ENCODE results near the gene KLHL30. TPM values are rescaled to one million over a fixed set of nuclear protein-coding genes. Genes with fewer than 3 reads are reported as not detected.

Gene KLHL30
- total and polyA plus RNA-seq, 12 donors = 0.10 to 4.3 (median 0.16) TPM; not detected in 4

GRCh38 chr2:238151205-238151604 lies 12.7 kb downstream of the KLHL30 start:
- Histone ChIP-seq H3K4me3 (no peak overlapping the region), H3K36me3 (replicated peaks in 1 of 2) (no peaks in the 10 kb centered on the region), H3K27ac (no peak overlapping the region), H3K9me3 (replicated peaks in 1 of 3) (no peaks in the 10 kb centered on the region), H3K27me3 (no peaks in the 10 kb centered on the region), H3K4me1 (replicated peaks in 1 of 2) (no peaks in the 10 kb centered on the region)
- DNase-seq = no peak
- intact Hi-C loops (cut with DNase I) = no loop called here
- WGBS, 4 donors = 74 to 87% (median 85%) methylated on average over 6 to 13 of the region's 13 CpGs; no CpG with 5 or more reads in 1 of the 4 donors
- TF ChIP-seq POLR2A (IDR thresholded peaks at IDR 0.05) = no peak
- TF ChIP-seq, protein P1, sequence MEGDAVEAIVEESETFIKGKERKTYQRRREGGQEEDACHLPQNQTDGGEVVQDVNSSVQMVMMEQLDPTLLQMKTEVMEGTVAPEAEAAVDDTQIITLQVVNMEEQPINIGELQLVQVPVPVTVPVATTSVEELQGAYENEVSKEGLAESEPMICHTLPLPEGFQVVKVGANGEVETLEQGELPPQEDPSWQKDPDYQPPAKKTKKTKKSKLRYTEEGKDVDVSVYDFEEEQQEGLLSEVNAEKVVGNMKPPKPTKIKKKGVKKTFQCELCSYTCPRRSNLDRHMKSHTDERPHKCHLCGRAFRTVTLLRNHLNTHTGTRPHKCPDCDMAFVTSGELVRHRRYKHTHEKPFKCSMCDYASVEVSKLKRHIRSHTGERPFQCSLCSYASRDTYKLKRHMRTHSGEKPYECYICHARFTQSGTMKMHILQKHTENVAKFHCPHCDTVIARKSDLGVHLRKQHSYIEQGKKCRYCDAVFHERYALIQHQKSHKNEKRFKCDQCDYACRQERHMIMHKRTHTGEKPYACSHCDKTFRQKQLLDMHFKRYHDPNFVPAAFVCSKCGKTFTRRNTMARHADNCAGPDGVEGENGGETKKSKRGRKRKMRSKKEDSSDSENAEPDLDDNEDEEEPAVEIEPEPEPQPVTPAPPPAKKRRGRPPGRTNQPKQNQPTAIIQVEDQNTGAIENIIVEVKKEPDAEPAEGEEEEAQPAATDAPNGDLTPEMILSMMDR (IDR thresholded peaks at IDR 0.05) = no peak

DNA sequence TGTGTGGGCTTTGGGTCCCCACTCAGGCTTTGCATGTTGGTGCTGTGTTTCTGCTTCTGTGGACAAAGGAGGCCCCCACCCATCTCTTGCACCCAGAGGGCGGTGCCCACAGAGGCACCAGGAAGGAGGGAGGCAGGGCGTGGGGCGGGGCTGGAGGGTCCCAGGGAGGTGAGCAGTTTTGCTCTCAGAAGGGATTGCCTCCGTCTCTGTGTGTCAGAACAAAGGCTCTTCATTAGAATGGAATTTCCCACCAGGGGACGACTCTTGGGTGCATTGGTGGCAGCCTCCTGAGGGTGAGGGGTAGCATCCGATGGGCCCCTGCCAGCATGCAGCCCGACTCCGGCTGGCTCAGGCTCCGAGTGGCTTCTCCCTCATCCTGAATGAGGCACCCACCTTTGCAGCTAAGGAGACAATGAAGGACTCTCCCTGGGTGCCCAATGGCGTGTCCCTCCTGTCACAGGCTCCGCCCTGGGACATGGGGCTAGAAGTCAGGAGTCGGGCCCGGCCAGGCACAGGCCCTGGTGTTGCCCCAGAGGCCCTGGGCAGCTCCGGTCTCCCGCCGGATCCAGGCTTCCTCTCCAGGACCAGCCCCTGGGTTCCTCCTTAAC lies 13.3 kb downstream of the KLHL30 start:
- intact Hi-C loops (cut with DNase I) = no loop called here

GRCh38 chr2:238152771-238153688 lies 14.6 kb downstream of the KLHL30 start:
- no peak for DNase-seq
- H3K27me3 ChIP-seq = no peaks in the 10 kb centered on the region
- no peaks in the 10 kb centered on the region for H3K36me3 ChIP-seq (replicated peaks in 1 of 2)
- H3K4me3 ChIP-seq = no peak overlapping the region
- no peaks in the 10 kb centered on the region for H3K4me1 ChIP-seq (replicated peaks in 1 of 2)
- no peak overlapping the region for H3K27ac ChIP-seq
- WGBS, 4 donors = 72 to 84% (median 80%) methylated on average over 16 to 22 of the region's 22 CpGs
- TF ChIP-seq, protein P1 (IDR thresholded peaks at IDR 0.05) = no peak
- TF ChIP-seq POLR2A (IDR thresholded peaks at IDR 0.05) = no peak
- intact Hi-C loops (cut with DNase I) = no loop called here
- no peaks in the 10 kb centered on the region for H3K9me3 ChIP-seq (replicated peaks in 1 of 3)

More for the DNA sequence above, 13.3 kb downstream of the KLHL30 start:
- H3K4me1 ChIP-seq (replicated peaks in 1 of 2) = no peaks in the 10 kb centered on the region
- H3K36me3 ChIP-seq (replicated peaks in 1 of 2) = no peaks in the 10 kb centered on the region
- no peak overlapping the region for H3K27ac ChIP-seq
- H3K27me3 ChIP-seq = no peaks in the 10 kb centered on the region
- H3K4me3 ChIP-seq = no peak overlapping the region
- no peak for TF ChIP-seq POLR2A (IDR thresholded peaks at IDR 0.05)
- TF ChIP-seq, protein P1 (IDR thresholded peaks at IDR 0.05) = no peak
- WGBS, 4 donors = 83 to 93% (median 87%) methylated on average over 6 to 16 of the region's 16 CpGs
- H3K9me3 ChIP-seq (replicated peaks in 1 of 3) = no peaks in the 10 kb centered on the region
- DNase-seq = no peak

- no peaks in the 10 kb centered on the region for H3K27me3 ChIP-seq
- no peak for TF ChIP-seq POLR2A (IDR thresholded peaks at IDR 0.05)
- TF ChIP-seq, protein P1 (IDR thresholded peaks at IDR 0.05) = no peak
- WGBS, 4 donors = 90 to 92% (median 91%) methylated on average over 3 to 10 of the region's 10 CpGs
- H3K27ac ChIP-seq = no peak overlapping the region
- H3K36me3 ChIP-seq (replicated peaks in 1 of 2) = no peaks in the 10 kb centered on the region
- intact Hi-C loops (cut with DNase I) = no loop called here
- no peak for DNase-seq
- H3K4me3 ChIP-seq = no peak overlapping the region
- peaks cover 0 to 4% of the 10 kb centered on the region in 2 donors for H3K4me1 ChIP-seq (replicated peaks in 1 of 2)
- no peaks in the 10 kb centered on the region for H3K9me3 ChIP-seq (replicated peaks in 1 of 3)
Observed at GRCh38 chr2:238154570-238154969, 16.1 kb downstream of the KLHL30 start.

All from adrenal gland (tissue), 12 donors.